ENCODE results near the gene MLYCD.

The MLYCD gene

DNA sequence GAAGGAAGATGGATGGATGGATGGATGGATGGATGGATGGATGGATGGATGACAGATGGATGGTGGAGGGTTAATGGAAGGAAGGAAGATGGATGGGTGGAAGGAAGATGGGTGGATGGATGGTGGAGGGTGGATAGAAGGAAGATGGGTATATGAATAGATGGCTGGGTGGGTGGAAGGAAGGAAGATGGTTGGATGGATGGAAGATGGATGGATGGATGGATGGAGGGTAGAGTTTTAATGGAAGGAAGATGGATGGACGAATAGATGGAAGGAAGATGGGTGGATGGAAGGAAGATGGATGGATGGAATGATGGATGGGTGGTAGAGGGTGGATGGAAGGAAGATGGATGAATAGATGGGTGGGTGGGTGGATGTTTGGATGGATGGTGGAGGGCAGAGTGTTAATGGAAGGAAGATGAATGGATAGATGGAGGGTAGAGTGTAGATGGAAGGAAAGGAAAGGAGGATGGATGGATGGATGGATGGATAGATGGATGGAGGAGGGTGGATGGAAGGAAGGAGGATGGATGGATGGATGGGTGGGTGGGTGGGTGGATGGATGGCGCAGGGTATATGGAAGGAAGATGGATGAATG, 22.1 kb downstream of the MLYCD start:
- H3K4me1 ChIP-seq (ENCODE audit: insufficient read depth, low read length): peaks cover 11% of the 10 kb centered on the region
- H2AFZ ChIP-seq (ENCODE audit: low read depth, low read length): no peak overlapping the region
- H3K27me3 ChIP-seq (ENCODE audit: insufficient read depth, low read length): no peaks in the 10 kb centered on the region
- H3K36me3 ChIP-seq (ENCODE audit: insufficient read depth, low read length): peaks cover 36% of the 10 kb centered on the region
- H3K9me3 ChIP-seq (ENCODE audit: low read length): peaks cover 9% of the 10 kb centered on the region
- H3K4me3 ChIP-seq (ENCODE audit: low read length): no peak overlapping the region

DNA sequence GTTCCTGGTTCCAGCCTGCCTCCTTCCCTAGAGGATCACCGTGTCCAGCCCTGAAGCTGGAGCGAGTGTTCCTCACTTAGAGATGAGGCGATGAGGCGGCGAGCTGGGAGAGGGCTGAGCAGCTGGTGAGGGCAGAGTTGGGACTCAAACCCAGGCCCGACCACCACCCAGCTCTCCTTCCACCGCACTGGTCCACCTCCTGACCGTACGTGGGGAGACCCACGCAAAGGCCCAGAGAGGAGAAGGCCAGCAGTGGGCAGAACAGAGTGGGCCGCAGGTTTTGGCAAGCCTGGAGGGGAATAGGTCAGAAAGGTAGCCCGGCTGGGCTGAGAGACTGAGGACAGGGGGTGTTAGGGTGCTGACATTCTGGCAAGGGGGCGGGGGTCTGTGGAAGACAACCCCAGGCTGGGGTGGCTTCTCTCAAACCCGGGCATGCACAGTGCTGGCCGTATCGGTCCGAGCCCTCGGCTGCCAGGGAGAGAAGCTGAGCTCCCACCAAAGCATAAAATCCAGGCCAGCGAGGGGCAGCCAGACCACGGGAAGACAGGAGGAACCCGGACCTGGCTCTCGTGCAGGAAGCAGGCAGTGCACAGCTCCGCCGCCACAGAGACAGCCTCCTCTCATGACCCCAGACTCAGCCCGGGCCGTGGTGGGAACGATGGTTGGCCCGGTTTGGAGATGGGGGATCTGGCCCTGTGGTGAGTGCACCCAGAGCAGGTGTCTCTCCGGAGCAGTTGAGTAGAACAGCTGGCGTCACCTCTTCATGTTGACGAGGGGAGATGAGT, 24.9 kb downstream of the MLYCD start:
- Histone ChIP-seq H3K27me3 (ENCODE audit: insufficient read depth, low read length) (no peaks in the 10 kb centered on the region), H2AFZ (ENCODE audit: low read depth, low read length) (no peak overlapping the region), H3K4me1 (ENCODE audit: insufficient read depth, low read length) (peaks cover 11% of the 10 kb centered on the region), H3K9me3 (ENCODE audit: low read length) (peaks cover 6% of the 10 kb centered on the region), H3K4me3 (ENCODE audit: low read length) (no peak overlapping the region), H3K36me3 (ENCODE audit: insufficient read depth, low read length) (peaks cover 18% of the 10 kb centered on the region)

DNA sequence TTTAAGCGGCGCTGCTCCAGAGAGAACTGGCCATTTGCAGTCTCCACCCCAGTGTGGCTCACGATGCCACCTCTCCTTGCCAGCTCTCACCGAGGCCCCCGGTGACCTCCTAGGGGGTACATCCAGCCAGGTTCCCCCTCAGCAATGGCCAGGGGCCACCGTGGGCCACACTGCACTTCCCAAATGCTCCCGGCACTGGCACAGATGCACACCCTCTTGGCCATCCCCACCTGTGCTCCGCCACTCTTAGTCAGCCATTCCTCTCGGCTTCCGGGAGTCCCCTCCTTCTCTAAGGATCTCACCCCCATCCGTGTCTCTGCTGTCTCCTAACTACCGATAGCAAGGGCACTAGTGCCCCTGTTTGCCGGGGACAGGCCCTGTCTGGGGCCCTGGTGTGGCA, 25.8 kb downstream of the MLYCD start:
- Histone ChIP-seq H3K36me3 (ENCODE audit: insufficient read depth, low read length) (peaks cover 9% of the 10 kb centered on the region), H3K4me1 (ENCODE audit: insufficient read depth, low read length) (peaks cover 11% of the 10 kb centered on the region), H3K9me3 (ENCODE audit: low read length) (peaks cover 3% of the 10 kb centered on the region), H3K4me3 (ENCODE audit: low read length) (no peak overlapping the region), H3K27me3 (ENCODE audit: insufficient read depth, low read length) (no peaks in the 10 kb centered on the region), H2AFZ (ENCODE audit: low read depth, low read length) (no peak overlapping the region)

DNA sequence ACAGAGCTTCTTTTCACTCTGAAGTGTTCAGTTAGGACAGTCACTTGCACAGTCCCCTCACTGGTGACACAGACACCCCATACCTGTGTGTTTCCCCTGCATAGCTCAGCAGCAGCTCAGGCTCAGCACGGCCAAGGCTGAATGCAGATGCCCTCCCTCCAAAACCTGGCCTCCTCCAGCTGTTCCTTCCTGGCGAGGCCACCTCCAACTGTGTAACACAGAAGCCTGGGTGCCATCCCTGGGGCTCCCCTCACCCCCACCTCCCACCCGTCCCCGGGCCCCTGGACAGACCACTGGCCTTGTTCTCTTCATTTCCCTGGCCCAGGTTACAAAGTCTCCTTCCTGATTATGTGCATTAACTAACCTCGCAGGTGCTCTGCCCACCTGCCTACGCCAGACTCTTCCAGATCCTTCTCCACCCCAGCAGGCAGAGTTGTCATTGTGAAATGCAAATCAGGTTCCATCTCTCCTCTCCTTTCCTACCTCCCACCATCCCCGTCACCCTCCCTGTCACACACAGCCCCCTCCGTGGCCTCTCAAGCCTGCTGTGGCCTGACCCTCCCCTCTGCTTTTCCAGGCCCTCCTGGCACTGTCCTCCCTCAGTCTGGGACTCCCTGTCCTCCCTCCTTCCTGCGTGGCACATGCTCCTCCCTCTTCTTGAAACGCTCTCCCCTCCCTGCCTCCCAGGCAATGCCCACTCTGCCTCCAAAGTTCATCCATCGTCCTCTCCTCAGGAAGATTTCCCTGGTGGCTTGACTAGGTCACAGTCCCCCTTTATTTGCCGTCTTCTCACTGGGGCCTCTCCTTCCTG, 26.4 kb downstream of the MLYCD start:
- no peaks in the 10 kb centered on the region for H3K9me3 ChIP-seq (ENCODE audit: low read length)
- no peak overlapping the region for H3K4me3 ChIP-seq (ENCODE audit: low read length)
- peaks cover 3% of the 10 kb centered on the region for H3K36me3 ChIP-seq (ENCODE audit: insufficient read depth, low read length)
- no peaks in the 10 kb centered on the region for H3K27me3 ChIP-seq (ENCODE audit: insufficient read depth, low read length)
- H3K4me1 ChIP-seq (ENCODE audit: insufficient read depth, low read length): peaks cover 11% of the 10 kb centered on the region
- no peak overlapping the region for H2AFZ ChIP-seq (ENCODE audit: low read depth, low read length)

DNA sequence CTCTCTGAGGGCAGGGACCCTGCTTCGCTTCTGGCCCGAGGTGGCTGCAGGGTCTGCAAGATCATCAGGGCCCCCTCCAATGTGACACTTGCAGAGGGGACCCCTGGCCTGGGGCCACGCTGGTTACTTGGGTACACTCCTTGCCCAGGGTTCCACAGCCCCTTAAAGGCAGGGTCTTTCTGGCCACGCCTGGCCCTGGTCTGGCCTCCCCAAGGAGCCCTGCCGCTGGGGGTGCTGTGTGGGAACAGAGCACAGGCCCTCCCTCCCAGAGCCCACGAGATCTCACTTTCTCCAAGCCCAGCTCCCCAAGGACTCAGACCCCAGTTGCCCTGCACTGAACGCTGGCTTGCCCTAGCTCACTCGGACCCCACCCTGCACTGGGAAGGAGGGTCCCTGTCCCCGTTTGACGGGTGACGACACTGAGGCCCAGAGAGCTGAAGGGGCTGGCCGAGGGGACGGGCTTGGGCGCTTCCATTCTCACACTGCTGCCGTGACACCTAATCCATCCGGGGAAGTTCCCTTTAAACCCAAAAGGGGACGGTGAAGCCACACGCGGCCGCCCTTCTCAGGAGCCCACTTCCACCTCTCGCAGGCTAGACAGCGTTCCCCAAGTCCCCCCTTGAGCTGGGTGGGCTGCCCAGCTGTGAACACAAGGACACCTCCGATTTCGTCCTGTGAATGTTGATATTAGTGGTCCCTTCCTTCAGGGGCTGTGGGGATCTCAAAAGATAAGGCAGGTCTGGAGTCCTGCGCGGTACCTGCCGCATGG, 27.2 kb downstream of the MLYCD start:
- Histone ChIP-seq H3K4me1 (ENCODE audit: insufficient read depth, low read length) (peaks cover 11% of the 10 kb centered on the region), H2AFZ (ENCODE audit: low read depth, low read length) (no peak overlapping the region), H3K9me3 (ENCODE audit: low read length) (no peaks in the 10 kb centered on the region), H3K4me3 (ENCODE audit: low read length) (no peak overlapping the region), H3K36me3 (ENCODE audit: insufficient read depth, low read length) (no peaks in the 10 kb centered on the region), H3K27me3 (ENCODE audit: insufficient read depth, low read length) (no peaks in the 10 kb centered on the region)

DNA sequence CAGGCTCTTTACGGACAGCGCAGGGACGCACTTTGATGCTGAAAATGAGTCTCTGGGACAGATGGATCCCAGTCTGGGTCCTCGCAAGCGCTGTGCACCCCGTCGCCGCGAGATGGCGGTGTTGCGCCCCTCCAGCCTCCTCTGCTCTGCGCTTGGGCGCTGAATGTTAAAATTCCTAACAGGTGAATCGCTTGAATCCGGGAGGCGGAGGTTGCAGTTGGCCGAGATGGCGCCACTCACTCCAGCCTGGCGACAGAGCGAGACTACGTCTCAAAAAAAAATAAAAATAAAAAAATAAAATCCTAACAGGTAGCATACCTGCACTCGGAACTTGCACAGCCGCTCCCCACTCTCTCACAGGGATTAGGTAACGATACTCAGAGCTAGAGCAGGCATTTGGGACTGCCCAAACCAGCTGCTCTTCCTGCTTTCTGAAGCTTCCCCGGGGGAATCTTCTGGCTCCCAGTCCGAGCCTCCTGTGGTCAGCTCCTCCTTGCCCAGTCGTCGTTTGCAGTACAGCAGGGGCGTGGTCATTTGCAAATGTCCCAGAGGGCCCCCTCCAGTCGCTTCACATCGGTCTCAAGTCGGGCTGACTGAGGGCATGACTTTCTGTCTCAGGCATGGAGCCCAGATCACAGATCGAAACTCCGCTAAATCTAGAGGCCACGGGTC, 27.9 kb downstream of the MLYCD start:
- Histone ChIP-seq H3K36me3 (ENCODE audit: insufficient read depth, low read length) (no peaks in the 10 kb centered on the region), H3K9me3 (ENCODE audit: low read length) (no peaks in the 10 kb centered on the region), H2AFZ (ENCODE audit: low read depth, low read length) (no peak overlapping the region), H3K27me3 (ENCODE audit: insufficient read depth, low read length) (no peaks in the 10 kb centered on the region), H3K4me3 (ENCODE audit: low read length) (no peak overlapping the region), H3K4me1 (ENCODE audit: insufficient read depth, low read length) (peaks cover 11% of the 10 kb centered on the region)

DNA sequence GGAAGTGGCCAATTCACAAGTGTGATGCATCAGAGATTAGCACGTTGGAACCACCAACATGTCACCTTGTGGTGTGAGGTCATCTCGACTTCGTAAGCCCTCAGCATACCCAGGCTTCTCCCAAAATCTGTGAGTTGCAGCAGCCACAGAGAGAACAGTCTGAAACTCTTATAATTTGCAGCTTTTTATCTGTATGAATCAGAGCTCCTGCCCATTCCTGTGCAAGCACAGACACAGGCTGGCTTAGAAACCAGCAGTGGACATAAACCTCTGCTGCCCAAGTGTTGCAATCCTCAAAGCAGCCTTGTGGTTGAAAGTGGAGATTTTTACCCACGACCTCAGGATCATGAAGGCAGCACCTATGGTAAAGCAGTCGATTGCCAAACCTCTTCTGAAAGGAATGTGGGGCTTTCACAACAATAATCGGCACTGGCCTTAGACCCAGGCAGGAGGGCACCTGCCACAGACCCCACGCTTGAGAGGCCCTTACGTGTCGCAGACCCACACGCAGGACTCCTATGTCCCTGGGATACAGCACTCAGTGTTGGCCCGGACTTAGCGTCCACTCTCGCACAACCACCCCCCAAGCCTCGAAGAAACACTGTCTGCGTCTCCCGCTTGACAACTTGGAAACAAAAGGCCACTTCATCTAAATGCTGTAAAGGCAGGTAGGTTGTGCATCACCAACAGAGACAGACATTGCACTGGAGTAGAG, 29.6 kb downstream of the MLYCD start:
- Histone ChIP-seq H3K27me3 (ENCODE audit: insufficient read depth, low read length) (no peaks in the 10 kb centered on the region), H3K4me3 (ENCODE audit: low read length) (no peak overlapping the region), H3K4me1 (ENCODE audit: insufficient read depth, low read length) (peaks cover under 1% of the 10 kb centered on the region), H3K9me3 (ENCODE audit: low read length) (no peaks in the 10 kb centered on the region), H2AFZ (ENCODE audit: low read depth, low read length) (no peak overlapping the region), H3K36me3 (ENCODE audit: insufficient read depth, low read length) (no peaks in the 10 kb centered on the region)

DNA sequence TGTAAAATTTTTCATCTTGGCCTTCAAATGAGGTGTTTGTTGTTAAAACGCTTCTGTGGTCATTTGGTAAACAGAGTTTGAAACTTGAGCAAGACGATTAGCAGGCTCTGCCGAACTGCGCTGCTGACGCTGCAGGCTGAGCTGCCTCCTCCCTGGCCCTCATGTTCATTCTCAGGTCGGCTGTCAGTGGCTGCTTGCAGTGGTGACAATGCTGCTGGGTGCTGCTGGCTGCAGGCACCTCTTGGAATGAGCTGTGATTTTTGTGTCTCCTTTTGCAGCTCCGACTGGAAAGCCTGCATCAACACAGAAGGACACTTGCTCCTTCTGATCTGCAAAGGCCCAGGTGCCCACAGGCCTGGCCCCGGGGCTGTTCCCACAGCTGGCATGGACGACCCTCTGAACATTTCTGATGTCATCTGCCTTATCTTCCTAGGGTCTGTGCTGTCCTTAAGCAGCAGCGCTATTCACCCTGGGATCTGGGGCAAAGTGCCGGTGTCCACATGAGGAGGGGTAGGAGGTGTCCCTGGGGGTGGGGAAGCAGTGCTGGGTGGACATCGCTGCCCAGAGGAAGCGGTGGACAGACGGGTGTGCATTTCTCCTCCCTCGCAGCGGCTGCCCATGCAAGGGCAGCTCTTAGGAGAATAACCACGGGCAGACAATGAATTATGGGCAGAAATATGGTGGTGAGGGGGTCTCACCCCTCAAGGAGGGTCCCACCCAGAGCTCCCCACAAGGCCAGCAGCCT, 31.1 kb downstream of the MLYCD start:
- no peak overlapping the region for H2AFZ ChIP-seq (ENCODE audit: low read depth, low read length)
- no peaks in the 10 kb centered on the region for H3K4me1 ChIP-seq (ENCODE audit: insufficient read depth, low read length)
- H3K27me3 ChIP-seq (ENCODE audit: insufficient read depth, low read length): no peaks in the 10 kb centered on the region
- no peak overlapping the region for H3K4me3 ChIP-seq (ENCODE audit: low read length)
- no peaks in the 10 kb centered on the region for H3K9me3 ChIP-seq (ENCODE audit: low read length)
- no peaks in the 10 kb centered on the region for H3K36me3 ChIP-seq (ENCODE audit: insufficient read depth, low read length)

DNA sequence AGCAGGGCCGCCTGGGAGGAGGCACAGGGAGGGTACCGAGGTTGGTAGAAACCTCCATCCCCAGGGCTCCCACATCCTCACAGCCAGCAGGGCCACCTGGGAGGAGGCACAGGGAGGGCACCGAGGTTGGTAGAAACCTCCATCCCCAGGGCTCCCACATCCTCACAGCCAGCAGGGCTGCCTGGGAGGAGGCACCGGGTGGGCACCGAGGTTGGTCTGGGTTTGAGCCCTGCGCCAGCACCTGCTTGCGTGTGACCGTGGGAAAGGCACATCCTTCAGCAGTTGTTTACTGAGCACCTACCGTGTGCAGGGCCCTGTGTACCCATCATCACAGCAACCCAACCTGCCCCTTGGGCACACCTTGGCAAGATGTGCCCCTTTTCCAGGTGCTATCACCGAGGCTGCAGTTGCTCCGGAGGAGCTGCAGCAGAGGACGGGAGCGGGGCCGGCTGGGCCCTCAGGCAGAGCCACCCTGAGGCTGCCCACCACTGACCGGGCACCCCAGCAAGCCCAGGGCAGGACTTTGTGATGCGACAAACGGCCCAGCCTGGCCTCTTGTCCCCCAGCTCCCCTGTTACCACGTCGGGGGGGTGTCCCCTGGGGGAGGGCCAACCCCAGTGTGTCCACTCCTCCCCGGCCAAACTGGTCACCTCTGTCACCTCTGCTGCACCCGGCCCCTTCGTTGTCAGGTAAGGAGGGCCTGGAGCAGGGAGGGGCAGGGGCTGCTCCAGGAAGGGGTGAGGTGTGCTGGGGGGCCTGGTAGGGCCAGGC, 32.0 kb downstream of the MLYCD start:
- H2AFZ ChIP-seq (ENCODE audit: low read depth, low read length): no peak overlapping the region
- no peaks in the 10 kb centered on the region for H3K4me1 ChIP-seq (ENCODE audit: insufficient read depth, low read length)
- no peaks in the 10 kb centered on the region for H3K9me3 ChIP-seq (ENCODE audit: low read length)
- no peaks in the 10 kb centered on the region for H3K27me3 ChIP-seq (ENCODE audit: insufficient read depth, low read length)
- H3K36me3 ChIP-seq (ENCODE audit: insufficient read depth, low read length): no peaks in the 10 kb centered on the region
- H3K4me3 ChIP-seq (ENCODE audit: low read length): no peak overlapping the region

DNA sequence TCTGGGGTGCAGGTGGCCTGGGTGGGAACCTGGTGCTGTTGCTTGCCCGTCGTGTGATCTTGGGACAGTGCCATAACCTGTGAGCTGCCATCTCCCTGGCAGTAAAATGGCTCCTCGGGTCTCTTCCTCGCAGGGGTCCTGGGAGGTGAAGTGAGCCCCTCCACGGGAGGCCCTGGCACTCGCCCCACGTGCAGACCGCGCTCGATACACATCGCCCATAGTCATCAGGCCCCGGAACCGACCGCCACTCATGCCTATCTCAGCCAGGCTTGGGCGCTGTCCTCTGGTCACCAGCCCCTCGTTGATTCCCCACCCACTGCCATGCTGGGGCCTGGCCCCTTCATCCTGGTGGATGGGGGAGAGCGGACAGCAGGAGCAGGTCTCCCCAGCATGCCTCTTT, 32.6 kb downstream of the MLYCD start:
- no peak overlapping the region for H2AFZ ChIP-seq (ENCODE audit: low read depth, low read length)
- no peak overlapping the region for H3K4me3 ChIP-seq (ENCODE audit: low read length)

DNA sequence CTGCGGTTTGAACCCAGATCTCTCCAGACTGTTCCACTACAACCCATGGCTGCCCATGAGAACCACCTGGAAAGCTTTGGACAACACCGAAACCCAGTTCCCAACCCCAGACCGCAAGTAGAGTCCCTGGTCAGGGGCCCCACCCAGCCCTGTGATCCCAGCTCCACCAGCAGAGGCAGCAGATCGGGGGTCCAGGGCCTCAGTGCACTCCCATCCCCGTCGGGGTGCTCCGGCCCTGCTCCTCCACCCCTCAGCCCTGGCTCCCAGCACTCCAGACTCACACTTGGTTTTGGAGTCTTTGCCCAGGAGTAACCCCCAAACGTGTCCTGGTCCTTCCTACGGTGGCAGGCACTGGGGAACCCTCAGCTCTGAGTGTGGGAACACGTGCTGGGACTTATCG, 33.4 kb downstream of the MLYCD start:
- Histone ChIP-seq H3K36me3 (ENCODE audit: insufficient read depth, low read length) (no peaks in the 10 kb centered on the region), H3K9me3 (ENCODE audit: low read length) (no peaks in the 10 kb centered on the region), H2AFZ (ENCODE audit: low read depth, low read length) (no peak overlapping the region), H3K27me3 (ENCODE audit: insufficient read depth, low read length) (no peaks in the 10 kb centered on the region), H3K4me1 (ENCODE audit: insufficient read depth, low read length) (no peaks in the 10 kb centered on the region), H3K4me3 (ENCODE audit: low read length) (no peak overlapping the region)

More for the DNA sequence above, 32.6 kb downstream of the MLYCD start:
- Histone ChIP-seq H3K4me1 (ENCODE audit: insufficient read depth, low read length) (no peaks in the 10 kb centered on the region), H3K9me3 (ENCODE audit: low read length) (no peaks in the 10 kb centered on the region), H3K36me3 (ENCODE audit: insufficient read depth, low read length) (no peaks in the 10 kb centered on the region), H3K27me3 (ENCODE audit: insufficient read depth, low read length) (no peaks in the 10 kb centered on the region)

All from neuron (in vitro differentiated cells).